Kidney (tissue), 22 donors: ENCODE measurements around the gene OR2G6. TPM values are rescaled to one million over a fixed set of nuclear protein-coding genes. Genes with fewer than 3 reads are reported as not detected.
"Not testable (repeated sequence)": the region's sequence is repeated elsewhere in the genome, so short reads cannot be mapped to it uniquely, and the experiment has no call there.

Experiments used
- DNase-seq, 5 donors: peaks; one replicate each; pipeline ENCODE4 v3.0.0-alpha.2; 2013 to 2020
- FAIRE-seq: peaks from 2 replicates; lab custom pipeline; 2012; peaks lifted over from hg19 to GRCh38; lab: Jason Lieb, UNC
- H3K27ac ChIP-seq, 2 donors: one replicate each; pipeline ENCODE4 v1.7.0; 2013; ENCODE audit warnings: low read depth in 2 of 2, low read length in 2 of 2, inconsistent platforms in 1 of 2
- H3K27me3 ChIP-seq: one replicate; pipeline ENCODE4 v1.7.1; 2013; ENCODE audit warnings: low read length, inconsistent platforms; ENCODE audit not compliant: control insufficient read depth, insufficient read depth
- H3K36me3 ChIP-seq, 3 donors: one replicate each; pipeline versions ENCODE4 v1.7.0 to v1.7.1; 2013; ENCODE audit warnings: low read length in 3 of 3, control low read depth in 1 of 3, inconsistent platforms in 1 of 3; ENCODE audit not compliant: insufficient read depth in 3 of 3, control insufficient read depth in 2 of 3
- H3K4me1 ChIP-seq, 3 donors: one replicate each; pipeline versions ENCODE4 v1.7.0 to v1.7.1; 2013; ENCODE audit warnings: low read length in 3 of 3, inconsistent platforms in 1 of 3, low read depth in 1 of 3; ENCODE audit not compliant: control insufficient read depth in 2 of 3, insufficient read depth in 2 of 3
- H3K4me3 ChIP-seq, 3 donors: one replicate each; pipeline versions ENCODE4 v1.7.0 to v1.8.1; 2013; ENCODE audit warnings: low read length in 3 of 3, control low read depth in 1 of 3, inconsistent platforms in 1 of 3
- H3K9ac ChIP-seq, 3 donors: one replicate each; pipeline versions ENCODE4 v1.7.0 to v1.7.1; 2013; ENCODE audit warnings: low read length in 3 of 3, control low read depth in 1 of 3, inconsistent platforms in 1 of 3
- H3K9me3 ChIP-seq, 3 donors: one replicate each; pipeline versions ENCODE4 v1.7.0 to v1.7.1; 2013; ENCODE audit warnings: low read length in 3 of 3, control low read depth in 1 of 3, inconsistent platforms in 1 of 3; ENCODE audit not compliant: control insufficient read depth in 2 of 3, insufficient read depth in 1 of 3
- intact Hi-C: fragments of 100-400 bp; cut with DNase I; formaldehyde crosslinking; loops from one replicate; pipeline ENCODE4 v1.11.1; 2022
- long read RNA-seq, 10 donors: library from polyadenylated mRNA in 1 of 10; unstranded in 1 of 10; transcript quantifications; one replicate each; pipeline ENCODE4 v2.0.0 and lab custom pipeline, GENCODE V29; 2021 to 2026
- polyA plus RNA-seq: library from polyadenylated mRNA; stranded (reverse); fragments of 350-450 nt; fragmentation: Illumina TruSeq; extraction: RNeasy Lipid Tissue Mini Kit (QIAGEN cat#74804); gene quantifications from one replicate; pipeline ENCODE4 v1.2.3, GENCODE V29; 2014; ENCODE audit warnings: low read depth, low replicate concordance; ENCODE audit not compliant: insufficient read depth
- total RNA-seq: library from RNA; stranded (reverse); fragmentation: NEBNext Ultra II Directional; extraction: Animal tissue kit (Norgen Biotek cat#: 25700); gene quantifications from one replicate; pipeline ENCODE4 v1.2.1, GENCODE V29; 2021
- TF ChIP-seq, protein P1 (sequence below): IDR thresholded peaks from 3 replicates; pipeline ENCODE4 v1.5.1; 2012; ENCODE audit warnings: mild to moderate bottlenecking, moderate library complexity, borderline replicate concordance; ENCODE audit not compliant: insufficient read depth; ENCODE audit errors: extremely low read depth
- donor health status: control.
- donor health status: control.
- donor health status: control.
- donor health status: control.
- donor health status: control.
- donor health status: DM: yes; HTN: yes; CAD: no.
- donor health status: Normal renal cell carcinoma (clear cell type).

The OR2G6 gene
- 0.06 TPM for total RNA-seq
- 0.09 TPM for polyA plus RNA-seq
- long read RNA-seq, donor 1, result 0 reads
- long read RNA-seq, donor 2, result 0 reads
- long read RNA-seq, donor 3, result 0 reads
- long read RNA-seq, donor 4, result 0 reads
- long read RNA-seq, donor 5, result 0 reads
- long read RNA-seq, donor 6, result 0 reads
- long read RNA-seq, donor 7, result 0 reads
- long read RNA-seq, donor 8, result 0 reads
- long read RNA-seq, donor 9, result 0 reads
- long read RNA-seq, donor 10, result 0 reads

DNA sequence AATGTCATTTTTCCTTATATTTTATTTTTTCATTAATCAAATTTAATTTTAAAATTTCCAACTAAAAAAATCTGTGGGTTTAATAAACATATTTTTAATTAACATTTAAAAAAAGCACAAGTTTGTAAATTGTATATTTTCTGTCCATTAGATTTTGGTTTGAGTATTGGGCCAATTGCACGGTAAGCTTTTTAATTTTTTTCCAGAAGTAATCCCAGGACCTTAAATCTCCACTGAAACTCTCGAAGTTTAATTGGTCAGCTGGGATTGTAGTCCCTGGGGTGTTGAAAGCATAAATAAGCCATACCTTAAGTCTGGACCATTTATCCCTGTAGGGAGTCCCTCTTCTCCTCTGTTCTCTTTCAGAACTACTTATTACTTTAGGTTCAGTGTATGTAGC, at the start of gene OR2G6:
Gene OR2G6, plus strand, starts transcription at position 301 of the 400 bp plus-strand sequence. CDS start 13,574 bp downstream, outside the sequence.
- intact Hi-C loops, H3K27me3 ChIP-seq, H3K4me1 ChIP-seq, H3K9me3 ChIP-seq, H3K27ac ChIP-seq, H3K36me3 ChIP-seq, H3K4me3 ChIP-seq, DNase-seq, FAIRE-seq, H3K9ac ChIP-seq: not testable (repeated sequence)

DNA sequence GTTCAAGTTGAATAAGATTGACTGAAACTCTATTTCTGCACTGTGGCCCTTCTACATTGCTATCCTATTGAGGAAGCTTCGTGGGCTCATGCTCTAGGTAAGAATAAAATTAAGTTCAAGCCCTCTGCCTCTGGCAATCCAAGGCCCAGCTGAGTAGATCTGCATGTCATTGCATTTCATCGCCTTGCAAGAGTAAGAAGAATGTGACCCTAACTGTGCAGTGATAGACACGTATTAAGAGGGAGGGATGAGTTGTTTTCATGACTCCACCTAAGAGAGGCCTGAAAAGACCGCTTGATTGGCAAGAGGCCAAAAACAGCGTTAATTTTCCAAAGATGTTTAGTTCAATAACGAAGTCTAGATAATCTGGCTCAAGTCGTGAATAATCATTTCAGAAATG, 48.8 kb upstream of the OR2G6 start:
- FAIRE-seq, DNase-seq, H3K4me3 ChIP-seq, H3K9me3 ChIP-seq, intact Hi-C loops, H3K27me3 ChIP-seq, H3K36me3 ChIP-seq, H3K27ac ChIP-seq, H3K4me1 ChIP-seq, H3K9ac ChIP-seq: not testable (repeated sequence)

DNA sequence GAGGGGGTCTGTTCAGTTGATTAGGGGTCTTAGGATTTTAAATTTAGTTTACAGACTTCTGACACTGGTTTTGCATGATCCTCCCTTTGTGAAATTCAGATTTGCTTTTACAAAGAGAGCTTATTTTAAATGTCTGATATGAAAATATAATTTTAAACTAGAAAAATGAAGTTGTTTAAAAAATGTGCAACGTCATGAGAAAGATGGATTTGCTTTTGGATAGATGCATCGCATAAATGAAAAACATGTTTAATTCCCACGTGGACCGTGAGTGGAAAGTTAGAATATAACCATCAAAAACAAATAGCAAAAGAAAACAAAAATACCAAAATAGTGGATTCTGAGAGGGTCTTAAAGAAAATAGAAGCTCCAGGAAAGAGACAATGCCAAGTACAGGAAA, 36.7 kb upstream of the OR2G6 start:
- Histone ChIP-seq H3K36me3 (no peaks in the 10 kb centered on the region), H3K27ac (no peak overlapping the region), H3K9me3 (no peaks in the 10 kb centered on the region), H3K9ac (no peak overlapping the region), H3K27me3 (no peaks in the 10 kb centered on the region), H3K4me3 (no peak overlapping the region), H3K4me1 (no peaks in the 10 kb centered on the region)
- no peak for FAIRE-seq
- intact Hi-C loops, result no loop called here
- DNase-seq, result no peak
- TF ChIP-seq, protein P1, sequence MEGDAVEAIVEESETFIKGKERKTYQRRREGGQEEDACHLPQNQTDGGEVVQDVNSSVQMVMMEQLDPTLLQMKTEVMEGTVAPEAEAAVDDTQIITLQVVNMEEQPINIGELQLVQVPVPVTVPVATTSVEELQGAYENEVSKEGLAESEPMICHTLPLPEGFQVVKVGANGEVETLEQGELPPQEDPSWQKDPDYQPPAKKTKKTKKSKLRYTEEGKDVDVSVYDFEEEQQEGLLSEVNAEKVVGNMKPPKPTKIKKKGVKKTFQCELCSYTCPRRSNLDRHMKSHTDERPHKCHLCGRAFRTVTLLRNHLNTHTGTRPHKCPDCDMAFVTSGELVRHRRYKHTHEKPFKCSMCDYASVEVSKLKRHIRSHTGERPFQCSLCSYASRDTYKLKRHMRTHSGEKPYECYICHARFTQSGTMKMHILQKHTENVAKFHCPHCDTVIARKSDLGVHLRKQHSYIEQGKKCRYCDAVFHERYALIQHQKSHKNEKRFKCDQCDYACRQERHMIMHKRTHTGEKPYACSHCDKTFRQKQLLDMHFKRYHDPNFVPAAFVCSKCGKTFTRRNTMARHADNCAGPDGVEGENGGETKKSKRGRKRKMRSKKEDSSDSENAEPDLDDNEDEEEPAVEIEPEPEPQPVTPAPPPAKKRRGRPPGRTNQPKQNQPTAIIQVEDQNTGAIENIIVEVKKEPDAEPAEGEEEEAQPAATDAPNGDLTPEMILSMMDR, result no peak

DNA sequence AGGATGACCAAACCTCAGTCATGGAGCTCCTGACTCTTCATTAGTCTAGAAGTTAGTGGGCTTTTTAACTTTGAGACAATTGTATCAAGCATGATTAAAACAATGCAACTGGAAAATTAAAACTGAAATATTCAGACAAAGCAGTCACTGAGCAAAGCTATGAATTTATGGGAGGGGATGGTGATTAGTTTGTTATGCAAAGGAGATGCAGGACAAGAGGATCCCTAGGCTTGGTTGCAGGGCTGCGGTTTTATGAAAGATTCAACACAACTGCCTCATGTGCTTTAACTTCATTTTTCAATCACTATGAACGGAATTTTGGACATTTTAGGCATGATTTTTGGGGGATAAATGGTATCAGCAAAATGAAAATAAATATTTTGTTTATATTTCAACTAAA, 35.8 kb upstream of the OR2G6 start:
- FAIRE-seq, result not testable (repeated sequence)

DNA sequence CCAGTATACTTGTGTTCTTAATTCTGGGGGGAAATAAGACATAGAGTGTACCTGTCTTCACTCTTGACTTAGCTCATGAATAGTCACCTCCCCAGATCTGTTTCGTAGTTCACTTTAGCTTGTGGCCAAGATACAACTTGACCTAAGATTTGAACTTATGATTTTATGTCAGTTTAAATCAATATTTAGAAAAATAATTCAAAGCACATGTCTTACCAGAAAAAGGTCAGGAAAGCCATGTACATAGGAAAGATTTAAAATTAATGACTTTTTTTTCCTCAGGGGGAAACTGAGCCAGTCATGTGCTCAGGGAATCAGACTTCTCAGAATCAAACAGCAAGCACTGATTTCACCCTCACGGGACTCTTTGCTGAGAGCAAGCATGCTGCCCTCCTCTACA, 34.8 kb upstream of the OR2G6 start, which contains the start of gene OR2T3:
Gene OR2T3, plus strand, starts transcription at position 301 of the 400 bp plus-strand sequence. Its CDS starts 0 bp downstream, at position 301.
- H3K4me3 ChIP-seq, H3K27ac ChIP-seq, H3K9ac ChIP-seq, H3K4me1 ChIP-seq, H3K36me3 ChIP-seq, FAIRE-seq, H3K9me3 ChIP-seq, intact Hi-C loops, H3K27me3 ChIP-seq, DNase-seq: not testable (repeated sequence)

More for the DNA sequence above, 35.8 kb upstream of the OR2G6 start:
- H3K27me3 ChIP-seq, H3K4me3 ChIP-seq, H3K9ac ChIP-seq, intact Hi-C loops, H3K9me3 ChIP-seq, H3K27ac ChIP-seq, H3K36me3 ChIP-seq, H3K4me1 ChIP-seq, DNase-seq: not testable (repeated sequence)

DNA sequence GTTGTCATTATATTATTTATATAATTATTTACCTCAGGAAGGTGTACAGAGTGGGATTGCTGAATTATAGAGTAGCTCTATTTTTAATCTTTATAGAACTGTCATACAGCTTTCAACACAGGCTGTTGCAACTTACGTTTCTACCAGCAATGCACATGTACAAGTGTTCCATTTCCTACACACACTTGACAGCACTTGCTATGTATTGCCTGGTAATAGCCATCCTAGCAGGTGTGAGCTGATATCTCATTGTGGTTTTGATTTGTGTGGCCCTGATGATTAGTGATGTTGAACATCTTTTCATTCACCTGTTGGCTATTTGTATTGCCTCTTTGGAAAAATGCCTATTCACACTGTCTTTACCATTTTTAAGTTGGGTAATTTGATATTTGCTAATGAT, 32.2 kb upstream of the OR2G6 start:
- FAIRE-seq, H3K27ac ChIP-seq, H3K9me3 ChIP-seq, H3K4me3 ChIP-seq, H3K27me3 ChIP-seq, DNase-seq, intact Hi-C loops, H3K9ac ChIP-seq, H3K4me1 ChIP-seq, H3K36me3 ChIP-seq: not testable (repeated sequence)

DNA sequence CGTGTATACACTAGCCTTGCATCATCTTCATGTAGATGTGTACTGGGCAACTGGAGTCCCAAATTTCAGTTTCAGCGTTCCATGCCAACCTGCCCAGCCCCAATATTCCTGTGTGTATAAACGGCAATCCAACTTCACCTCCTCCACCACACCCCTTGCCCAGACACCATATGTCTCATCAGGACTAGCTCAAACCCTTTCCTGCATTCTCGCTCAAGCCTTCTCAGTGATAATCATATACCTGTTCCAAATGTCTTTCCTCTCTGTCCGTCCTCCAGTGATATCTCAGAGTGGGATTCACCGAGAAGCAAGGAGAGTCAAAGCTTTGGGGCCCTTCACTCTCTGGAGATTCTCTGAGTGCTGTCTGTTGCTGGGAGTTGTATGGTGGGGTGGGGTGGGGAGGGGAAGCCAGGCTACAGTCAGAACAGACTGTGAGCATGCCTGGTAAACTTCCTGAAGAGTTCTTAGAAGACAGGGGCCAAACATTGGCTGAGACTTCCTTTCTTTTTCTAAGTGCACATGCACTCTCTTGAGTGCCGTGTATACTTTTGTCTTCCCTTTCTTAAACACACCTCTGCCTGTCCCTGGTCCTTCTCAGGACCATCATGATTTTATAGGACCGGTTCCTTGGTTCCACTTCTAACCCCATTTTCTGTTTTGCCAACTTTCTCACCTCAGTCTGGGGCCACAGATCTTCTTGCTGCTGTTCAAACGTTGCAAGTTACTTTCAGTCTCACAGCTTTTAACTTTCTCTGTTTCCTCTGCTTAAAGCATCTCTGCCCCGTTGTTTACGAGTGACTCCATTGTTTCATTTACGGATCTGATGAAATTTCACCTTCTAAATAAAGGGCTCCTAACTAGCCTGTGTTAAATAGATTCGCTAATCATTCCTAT, 25.9 kb upstream of the OR2G6 start:
- H3K27ac ChIP-seq, intact Hi-C loops, H3K27me3 ChIP-seq, FAIRE-seq, H3K4me3 ChIP-seq, DNase-seq, H3K9me3 ChIP-seq, H3K9ac ChIP-seq, H3K4me1 ChIP-seq, H3K36me3 ChIP-seq: not testable (repeated sequence)
